ENCODE measurements around the gene EXOC3L4.

DNA sequence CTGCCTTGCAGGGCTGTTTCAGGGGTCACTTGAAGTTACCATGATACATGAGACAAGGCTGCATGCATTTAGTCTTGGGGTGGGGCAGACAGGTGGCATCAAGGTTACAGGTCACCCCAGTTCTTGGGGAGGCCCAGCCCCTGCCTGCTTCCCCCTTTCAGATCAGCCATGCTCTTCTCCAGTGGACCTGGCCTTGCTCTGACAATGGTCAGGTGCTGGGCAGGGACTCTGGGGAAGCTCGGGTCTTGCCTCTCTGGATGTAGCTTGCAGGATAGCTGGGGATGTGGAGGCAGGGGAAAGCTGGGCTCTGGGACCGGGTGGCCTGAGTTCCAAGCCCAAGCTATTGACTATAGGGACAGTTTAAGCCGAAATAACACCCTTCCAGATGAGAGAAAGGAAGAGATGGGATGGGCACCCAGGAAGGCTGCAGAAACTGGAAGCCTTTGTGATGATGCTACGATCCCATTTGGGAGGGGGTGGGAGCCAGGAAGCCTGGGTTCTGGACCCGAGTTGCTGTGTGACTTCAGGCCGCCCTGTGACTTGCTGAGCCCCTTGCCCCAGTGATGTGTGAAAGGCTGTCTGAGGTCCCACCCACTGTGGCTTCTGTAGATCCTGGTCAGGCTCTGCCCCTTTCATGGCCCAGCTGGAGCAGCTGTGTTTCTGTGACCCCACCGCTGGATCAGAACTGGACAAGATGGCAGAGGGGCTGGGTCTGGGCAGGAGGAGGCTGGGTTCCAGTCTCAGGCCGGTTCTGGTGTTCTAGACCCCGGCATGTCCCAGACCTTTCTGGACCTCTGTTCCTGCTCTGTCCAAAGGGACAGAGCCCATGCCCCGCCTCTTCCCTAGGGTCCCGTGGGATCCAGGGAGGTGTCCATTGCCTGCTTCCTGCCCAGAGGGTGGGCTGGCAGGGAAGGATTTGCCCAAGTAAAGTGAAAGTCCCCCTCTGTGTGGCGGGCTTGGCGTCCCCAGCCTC, 30.9 kb downstream of the EXOC3L4 start:
- TF ChIP-seq, protein P1, sequence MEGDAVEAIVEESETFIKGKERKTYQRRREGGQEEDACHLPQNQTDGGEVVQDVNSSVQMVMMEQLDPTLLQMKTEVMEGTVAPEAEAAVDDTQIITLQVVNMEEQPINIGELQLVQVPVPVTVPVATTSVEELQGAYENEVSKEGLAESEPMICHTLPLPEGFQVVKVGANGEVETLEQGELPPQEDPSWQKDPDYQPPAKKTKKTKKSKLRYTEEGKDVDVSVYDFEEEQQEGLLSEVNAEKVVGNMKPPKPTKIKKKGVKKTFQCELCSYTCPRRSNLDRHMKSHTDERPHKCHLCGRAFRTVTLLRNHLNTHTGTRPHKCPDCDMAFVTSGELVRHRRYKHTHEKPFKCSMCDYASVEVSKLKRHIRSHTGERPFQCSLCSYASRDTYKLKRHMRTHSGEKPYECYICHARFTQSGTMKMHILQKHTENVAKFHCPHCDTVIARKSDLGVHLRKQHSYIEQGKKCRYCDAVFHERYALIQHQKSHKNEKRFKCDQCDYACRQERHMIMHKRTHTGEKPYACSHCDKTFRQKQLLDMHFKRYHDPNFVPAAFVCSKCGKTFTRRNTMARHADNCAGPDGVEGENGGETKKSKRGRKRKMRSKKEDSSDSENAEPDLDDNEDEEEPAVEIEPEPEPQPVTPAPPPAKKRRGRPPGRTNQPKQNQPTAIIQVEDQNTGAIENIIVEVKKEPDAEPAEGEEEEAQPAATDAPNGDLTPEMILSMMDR (IDR thresholded peaks at IDR 0.05; ENCODE audit: low read depth, low read length, poor library complexity, severe bottlenecking) = no peak
- no peak for TF ChIP-seq EZH2phosphoT487 (IDR thresholded peaks at IDR 0.05; ENCODE audit: borderline replicate concordance, low read length)
